ENCODE measurements around the gene TMC7.

GRCh38 chr16:18983565-18984434, at the start of gene TMC7:
- peak; percentile 64 for TF ChIP-seq POLR2AphosphoS5 (IDR thresholded peaks at IDR 0.05)
- TF ChIP-seq CTCF (IDR thresholded peaks at IDR 0.05), result peak in 3 of 4 experiments; percentile 82 to 89 (median 87)

Data from prostate gland (tissue), 2 donors.